Bronchial epithelial cell (primary cell): ENCODE results near the gene OR51M1. TPM values are rescaled to one million over a fixed set of nuclear protein-coding genes. Genes with fewer than 3 reads are reported as not detected.
"Not testable (repeated sequence)": the region's sequence is repeated elsewhere in the genome, so short reads cannot be mapped to it uniquely, and the experiment has no call there.

ENCODE experiments used
- DNase-seq: peaks from one replicate; pipeline ENCODE4 v3.0.0-alpha.2; 2010; ENCODE audit warnings: low read depth
- FAIRE-seq: peaks from 2 replicates; lab custom pipeline; 2011; peaks lifted over from hg19 to GRCh38; lab: Jason Lieb, UNC
- H3K27me3 ChIP-seq: 2 replicates; pipeline ENCODE4 v1.5.1; 2011; ENCODE audit warnings: low read length; ENCODE audit not compliant: control insufficient read depth, insufficient read depth
- H3K36me3 ChIP-seq: 2 replicates; pipeline ENCODE4 v1.5.1; 2011; ENCODE audit warnings: low read length; ENCODE audit not compliant: control insufficient read depth, insufficient read depth
- H3K4me3 ChIP-seq: 2 replicates; pipeline ENCODE4 v1.5.1; 2011; ENCODE audit warnings: mild to moderate bottlenecking, low read depth, low read length, control low read depth
- total RNA-seq: library from RNA; depleted of rRNA; stranded (reverse); fragments of >200 nt; gene quantifications from 2 replicates; pipeline ENCODE4 v1.2.1, GENCODE V29; 2014
- TF ChIP-seq, protein P1 (sequence below): IDR thresholded peaks from 2 replicates; pipeline ENCODE4 v1.5.1; 2011; ENCODE audit warnings: mild to moderate bottlenecking, moderate library complexity, low read length, control low read depth, inconsistent platforms; ENCODE audit not compliant: insufficient read depth, severe bottlenecking

OR51M1 gene, protein sequence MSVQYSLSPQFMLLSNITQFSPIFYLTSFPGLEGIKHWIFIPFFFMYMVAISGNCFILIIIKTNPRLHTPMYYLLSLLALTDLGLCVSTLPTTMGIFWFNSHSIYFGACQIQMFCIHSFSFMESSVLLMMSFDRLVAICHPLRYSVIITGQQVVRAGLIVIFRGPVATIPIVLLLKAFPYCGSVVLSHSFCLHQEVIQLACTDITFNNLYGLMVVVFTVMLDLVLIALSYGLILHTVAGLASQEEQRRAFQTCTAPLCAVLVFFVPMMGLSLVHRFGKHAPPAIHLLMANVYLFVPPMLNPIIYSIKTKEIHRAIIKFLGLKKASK
- total RNA-seq: not detected in 2 replicates

DNA sequence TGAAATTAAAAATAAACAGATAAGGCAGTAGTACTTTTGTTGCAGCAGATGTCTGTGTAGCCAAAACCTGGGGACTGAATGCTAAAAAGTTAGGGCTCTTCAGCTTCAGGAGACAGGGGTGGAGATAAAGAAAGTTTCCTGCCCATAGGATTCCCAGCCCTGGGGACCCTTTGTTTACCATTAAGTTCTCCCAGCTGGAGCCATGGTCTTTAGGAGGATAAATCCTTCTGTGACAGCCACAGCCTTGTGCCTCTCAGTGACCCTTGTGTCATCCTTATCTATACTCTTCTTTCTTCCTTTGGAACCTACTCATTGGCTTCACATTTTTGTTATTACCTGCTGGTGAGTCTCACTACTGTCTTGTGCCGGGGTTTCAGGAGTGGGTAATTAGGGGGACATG, at the start of gene OR51M1:
Gene OR51M1, plus strand, starts transcription at position 237 of the 400 bp plus-strand sequence. CDS start 5,587 bp downstream, outside the sequence.
- DNase-seq (no peak), FAIRE-seq (no peak)
- Histone ChIP-seq H3K27me3 (no peaks in the 10 kb centered on the region), H3K4me3 (no peak within 1 kb of the TSS), H3K36me3 (no peaks in the 10 kb centered on the region)
- TF ChIP-seq, protein P1, sequence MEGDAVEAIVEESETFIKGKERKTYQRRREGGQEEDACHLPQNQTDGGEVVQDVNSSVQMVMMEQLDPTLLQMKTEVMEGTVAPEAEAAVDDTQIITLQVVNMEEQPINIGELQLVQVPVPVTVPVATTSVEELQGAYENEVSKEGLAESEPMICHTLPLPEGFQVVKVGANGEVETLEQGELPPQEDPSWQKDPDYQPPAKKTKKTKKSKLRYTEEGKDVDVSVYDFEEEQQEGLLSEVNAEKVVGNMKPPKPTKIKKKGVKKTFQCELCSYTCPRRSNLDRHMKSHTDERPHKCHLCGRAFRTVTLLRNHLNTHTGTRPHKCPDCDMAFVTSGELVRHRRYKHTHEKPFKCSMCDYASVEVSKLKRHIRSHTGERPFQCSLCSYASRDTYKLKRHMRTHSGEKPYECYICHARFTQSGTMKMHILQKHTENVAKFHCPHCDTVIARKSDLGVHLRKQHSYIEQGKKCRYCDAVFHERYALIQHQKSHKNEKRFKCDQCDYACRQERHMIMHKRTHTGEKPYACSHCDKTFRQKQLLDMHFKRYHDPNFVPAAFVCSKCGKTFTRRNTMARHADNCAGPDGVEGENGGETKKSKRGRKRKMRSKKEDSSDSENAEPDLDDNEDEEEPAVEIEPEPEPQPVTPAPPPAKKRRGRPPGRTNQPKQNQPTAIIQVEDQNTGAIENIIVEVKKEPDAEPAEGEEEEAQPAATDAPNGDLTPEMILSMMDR: no peak

GRCh38 chr11:5335170-5335569, 48.4 kb upstream of the OR51M1 start:
- no peaks in the 10 kb centered on the region for H3K27me3 ChIP-seq
- DNase-seq (no peak), FAIRE-seq (no peak)
- H3K36me3 ChIP-seq: no peaks in the 10 kb centered on the region
- no peak overlapping the region for H3K4me3 ChIP-seq
- TF ChIP-seq, protein P1: no peak

DNA sequence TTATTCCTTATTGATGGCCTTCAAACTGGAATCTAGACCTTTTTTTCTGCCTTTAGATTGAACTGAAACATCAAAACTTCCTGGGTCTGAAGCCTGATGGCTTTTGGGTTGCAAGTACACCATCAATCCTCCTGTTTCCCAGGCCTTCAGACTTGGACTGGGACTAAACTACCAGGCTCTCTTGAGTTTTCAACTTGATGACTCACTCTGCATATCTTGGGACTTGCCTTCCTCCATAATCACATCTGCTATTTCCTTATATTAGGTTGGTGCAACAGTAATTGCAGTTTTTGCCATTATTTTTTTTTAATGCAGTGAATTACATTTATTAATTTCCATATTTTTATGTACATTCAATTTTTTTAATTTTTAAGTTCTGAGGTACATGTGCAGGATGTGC, 47.3 kb upstream of the OR51M1 start:
- Histone ChIP-seq H3K4me3 (no peak overlapping the region), H3K36me3 (no peaks in the 10 kb centered on the region), H3K27me3 (no peaks in the 10 kb centered on the region)
- TF ChIP-seq, protein P1: no peak
- DNase-seq (no peak), FAIRE-seq (no peak)

- not testable (repeated sequence) for H3K27me3 ChIP-seq, FAIRE-seq, H3K36me3 ChIP-seq, DNase-seq, H3K4me3 ChIP-seq
Observed at GRCh38 chr11:5337253-5337652, 46.4 kb upstream of the OR51M1 start.

GRCh38 chr11:5339771-5340322, 43.8 kb upstream of the OR51M1 start:
- TF ChIP-seq, protein P1: no peak
- H3K4me3 ChIP-seq: no peak overlapping the region
- DNase-seq: no peak
- no peak for FAIRE-seq
- H3K27me3 ChIP-seq: no peaks in the 10 kb centered on the region
- H3K36me3 ChIP-seq: no peaks in the 10 kb centered on the region

DNA sequence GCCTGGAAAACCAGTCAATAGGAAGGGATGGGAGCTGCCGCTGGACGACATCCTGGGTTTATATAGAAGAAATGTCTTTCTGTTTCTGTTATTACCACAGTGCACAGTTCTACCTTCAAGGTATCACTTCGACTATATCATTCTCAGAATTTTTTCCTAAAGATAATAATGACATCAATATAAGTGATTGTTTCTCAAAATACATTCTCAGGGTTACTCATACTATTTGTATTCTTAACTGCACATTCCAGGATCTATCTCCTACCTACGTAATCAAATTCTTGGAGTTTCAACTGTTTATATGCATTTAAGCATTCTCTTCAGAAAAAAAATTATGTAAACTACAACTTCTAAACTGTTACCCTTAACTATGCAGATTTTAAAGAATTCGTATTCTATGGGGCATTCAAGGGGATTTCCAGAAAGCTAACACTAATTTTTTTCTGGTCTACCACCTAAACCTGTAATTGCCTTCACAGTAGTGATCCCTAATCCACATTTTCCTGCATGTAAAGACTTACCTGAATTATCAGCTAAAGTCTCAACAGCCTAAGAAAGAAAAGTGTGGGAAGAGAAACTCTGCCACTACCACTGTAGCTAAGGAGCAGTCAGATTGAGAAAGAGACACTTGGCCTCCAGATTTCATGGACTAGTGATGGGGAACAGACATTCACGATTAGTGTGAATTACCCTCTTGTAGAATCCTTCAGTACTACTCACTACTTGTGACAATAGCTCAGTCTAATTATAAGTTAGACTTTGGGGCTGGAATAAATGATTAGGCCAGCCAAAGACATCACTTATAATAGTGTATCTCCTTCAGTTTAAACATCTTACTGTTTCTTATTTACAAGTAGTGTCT, 39.9 kb upstream of the OR51M1 start, which contains the start of gene OR51B5:
Gene OR51B5, minus strand, starts transcription at position 51 of the 862 bp plus-strand sequence. Its CDS starts 0 bp downstream, at position 51.
- no peaks in the 10 kb centered on the region for H3K36me3 ChIP-seq
- TF ChIP-seq, protein P1: no peak
- no peak for FAIRE-seq
- H3K4me3 ChIP-seq: no peak within 1 kb of the TSS
- DNase-seq: no peak
- H3K27me3 ChIP-seq: no peaks in the 10 kb centered on the region
